Body of pancreas (tissue), 4 donors: ENCODE measurements around the gene GATA5. TPM values are rescaled to one million over a fixed set of nuclear protein-coding genes. Genes with fewer than 3 reads are reported as not detected.

Experiments
- ATAC-seq: fragments of 150-250 bp; one replicate; pipeline ENCODE4 v1.9.1; 2016
- DNase-seq, 4 donors: peaks; one replicate each; pipeline ENCODE4 v3.0.0-alpha.2; 2019
- H3K27ac ChIP-seq, 4 donors: fragments of 200-600 bp; sonication (generic); 1 replicate in 3 of 4; 2 replicates in 1 of 4; pipeline versions ENCODE4 v1.5.1 to v1.6.1; 2016 to 2019; ENCODE audit warnings: mild to moderate bottlenecking in 1 of 4, mixed read lengths in 1 of 4, moderate library complexity in 1 of 4
- H3K27me3 ChIP-seq, 2 donors: fragments of 200-600 bp; sonication (generic); one replicate each; pipeline ENCODE4 v1.6.0; 2016; ENCODE audit warnings: mild to moderate bottlenecking in 1 of 2
- H3K36me3 ChIP-seq, 2 donors: fragments of 200-600 bp; sonication (generic); replicated peaks in 1 of 2; 2 replicates each; pipeline ENCODE4 v1.5.1; 2016; ENCODE audit warnings: low read depth in 2 of 2; ENCODE audit not compliant: insufficient read depth in 1 of 2
- H3K4me1 ChIP-seq: fragments of 200-600 bp; sonication (generic); one replicate; pipeline ENCODE4 v1.6.0; 2016
- H3K4me3 ChIP-seq, 2 donors: fragments of 200-600 bp; sonication (generic); 1 replicate in 1 of 2; 2 replicates in 1 of 2; pipeline ENCODE4 v1.5.1; 2016 to 2019
- H3K9me3 ChIP-seq, 3 donors: fragments of 200-600 bp; sonication (generic); 1 replicate in 2 of 3; 2 replicates in 1 of 3; pipeline ENCODE4 v1.5.1; 2016
- POLR2A ChIP-seq, 3 donors: fragments of 450-650 bp; IDR thresholded peaks; one replicate each; pipeline ENCODE4 v1.6.1; 2016; ENCODE audit warnings: antibody characterized with exemption in 3 of 3, mild to moderate bottlenecking in 2 of 3
- WGBS, 2 donors: methylation state at CpG; one replicate each; pipeline ENCODE4 v1.1.5; 2017; 5-methylcytosine and 5-hydroxymethylcytosine counted together
- intact Hi-C: fragments of 100-400 bp; cut with DNase I; formaldehyde crosslinking; loops from one replicate; pipeline ENCODE4 v1.15.1; 2023
- total RNA-seq, 2 donors: library from RNA; depleted of rRNA; stranded (reverse); fragments of >200 nt; gene quantifications; one replicate each; pipeline ENCODE4 v1.1.0, GENCODE V29; 2016
- TF ChIP-seq, protein P1 (sequence below), 7 experiments: fragments of 450-650 bp in 4 of 7; fragments of 200-600 bp in 3 of 7; sonication (generic) in 3 of 7; IDR thresholded peaks; one replicate each; pipeline ENCODE4 v1.5.1; 2016 to 2019; ENCODE audit warnings: antibody characterized with exemption in 7 of 7

GATA5 gene
- total RNA-seq, 2 donors from 2014 or later: not detected

GRCh38 chr20:62462976-62463592 is 12.7 kb downstream of the GATA5 start:
- no peaks in the 10 kb centered on the region for H3K27me3 ChIP-seq
- H3K9me3 ChIP-seq: no peaks in the 10 kb centered on the region
- H3K27ac ChIP-seq: no peak overlapping the region
- H3K4me1 ChIP-seq: no peaks in the 10 kb centered on the region
- intact Hi-C loops: no loop called here
- DNase-seq: no peak
- no peak for ATAC-seq
- no peak overlapping the region for H3K4me3 ChIP-seq
- TF ChIP-seq, protein P1, sequence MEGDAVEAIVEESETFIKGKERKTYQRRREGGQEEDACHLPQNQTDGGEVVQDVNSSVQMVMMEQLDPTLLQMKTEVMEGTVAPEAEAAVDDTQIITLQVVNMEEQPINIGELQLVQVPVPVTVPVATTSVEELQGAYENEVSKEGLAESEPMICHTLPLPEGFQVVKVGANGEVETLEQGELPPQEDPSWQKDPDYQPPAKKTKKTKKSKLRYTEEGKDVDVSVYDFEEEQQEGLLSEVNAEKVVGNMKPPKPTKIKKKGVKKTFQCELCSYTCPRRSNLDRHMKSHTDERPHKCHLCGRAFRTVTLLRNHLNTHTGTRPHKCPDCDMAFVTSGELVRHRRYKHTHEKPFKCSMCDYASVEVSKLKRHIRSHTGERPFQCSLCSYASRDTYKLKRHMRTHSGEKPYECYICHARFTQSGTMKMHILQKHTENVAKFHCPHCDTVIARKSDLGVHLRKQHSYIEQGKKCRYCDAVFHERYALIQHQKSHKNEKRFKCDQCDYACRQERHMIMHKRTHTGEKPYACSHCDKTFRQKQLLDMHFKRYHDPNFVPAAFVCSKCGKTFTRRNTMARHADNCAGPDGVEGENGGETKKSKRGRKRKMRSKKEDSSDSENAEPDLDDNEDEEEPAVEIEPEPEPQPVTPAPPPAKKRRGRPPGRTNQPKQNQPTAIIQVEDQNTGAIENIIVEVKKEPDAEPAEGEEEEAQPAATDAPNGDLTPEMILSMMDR (IDR thresholded peaks at IDR 0.05): no peak
- no peak for TF ChIP-seq POLR2A (IDR thresholded peaks at IDR 0.05)
- H3K36me3 ChIP-seq: no peaks in the 10 kb centered on the region
- 64 to 74% methylated on average over 14 to 15 of the region's 15 CpGs for WGBS, 2 donors

- no peaks in the 10 kb centered on the region for H3K27me3 ChIP-seq
- intact Hi-C loops: no loop called here
- 80 to 91% methylated on average over 9 to 12 of the region's 13 CpGs for WGBS, 2 donors
Observed at GRCh38 chr20:62461834-62462233, 14.0 kb downstream of the GATA5 start.

GRCh38 chr20:62461157-62461556 is 14.6 kb downstream of the GATA5 start:
- Histone ChIP-seq H3K4me3 (no peak overlapping the region), H3K9me3 (no peaks in the 10 kb centered on the region), H3K27me3 (no peaks in the 10 kb centered on the region), H3K36me3 (no peaks in the 10 kb centered on the region), H3K27ac (no peak overlapping the region), H3K4me1 (no peaks in the 10 kb centered on the region)
- intact Hi-C loops: no loop called here
- no peak for ATAC-seq
- TF ChIP-seq POLR2A (IDR thresholded peaks at IDR 0.05): no peak
- TF ChIP-seq, protein P1 (IDR thresholded peaks at IDR 0.05): no peak
- no peak for DNase-seq
- 56 to 71% methylated on average over 6 to 10 of the region's 10 CpGs for WGBS, 2 donors

More at GRCh38 chr20:62461834-62462233, 14.0 kb downstream of the GATA5 start:
- no peak overlapping the region for H3K27ac ChIP-seq
- TF ChIP-seq POLR2A (IDR thresholded peaks at IDR 0.05): no peak
- TF ChIP-seq, protein P1 (IDR thresholded peaks at IDR 0.05): no peak
- DNase-seq (no peak), ATAC-seq (no peak)
- H3K4me1 ChIP-seq: no peaks in the 10 kb centered on the region
- H3K36me3 ChIP-seq: no peaks in the 10 kb centered on the region
- H3K9me3 ChIP-seq: no peaks in the 10 kb centered on the region
- H3K4me3 ChIP-seq: no peak overlapping the region

GRCh38 chr20:62460678-62461077 is 15.1 kb downstream of the GATA5 start:
- no peaks in the 10 kb centered on the region for H3K27me3 ChIP-seq
- DNase-seq (no peak), ATAC-seq (no peak)
- intact Hi-C loops: no loop called here
- no peaks in the 10 kb centered on the region for H3K4me1 ChIP-seq
- no peak overlapping the region for H3K27ac ChIP-seq
- TF ChIP-seq POLR2A (IDR thresholded peaks at IDR 0.05): no peak
- TF ChIP-seq, protein P1 (IDR thresholded peaks at IDR 0.05): no peak
- no peaks in the 10 kb centered on the region for H3K36me3 ChIP-seq
- WGBS, 2 donors: 80% methylated on average over 1 to 15 of the region's 15 CpGs
- H3K4me3 ChIP-seq: no peak overlapping the region
- H3K9me3 ChIP-seq: no peaks in the 10 kb centered on the region

DNA sequence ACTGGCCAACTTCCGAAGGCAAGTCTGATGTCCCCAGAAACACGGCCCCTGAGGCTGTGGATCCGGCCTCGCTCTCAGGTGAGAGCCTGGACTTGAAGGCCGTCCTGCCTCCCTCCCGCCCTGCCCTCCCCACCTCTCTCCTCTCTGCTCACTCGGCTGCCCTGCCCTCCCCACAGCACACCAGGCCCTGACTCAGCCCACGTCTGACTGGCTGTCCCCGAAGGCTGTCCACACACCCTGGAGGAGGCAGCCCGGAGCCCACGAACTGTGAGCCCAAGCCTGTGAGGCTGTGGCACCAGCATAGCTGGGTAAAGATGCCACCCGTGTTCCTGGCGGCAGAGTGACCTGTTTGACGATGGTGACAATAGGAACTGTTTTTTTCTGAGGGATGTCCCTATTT is 16.3 kb downstream of the GATA5 start:
- WGBS, 2 donors: 53 to 61% methylated on average over 7 to 9 of the region's 14 CpGs
- Histone ChIP-seq H3K4me3 (no peak overlapping the region), H3K27me3 (no peaks in the 10 kb centered on the region), H3K27ac (no peak overlapping the region), H3K36me3 (no peaks in the 10 kb centered on the region), H3K9me3 (no peaks in the 10 kb centered on the region), H3K4me1 (no peaks in the 10 kb centered on the region)
- DNase-seq: no peak
- TF ChIP-seq POLR2A (IDR thresholded peaks at IDR 0.05): no peak
- TF ChIP-seq, protein P1 (IDR thresholded peaks at IDR 0.05): no peak
- no peak for ATAC-seq
- intact Hi-C loops: no loop called here
